Measurements from ENCODE around the gene GSK3B. TPM values are rescaled to one million over a fixed set of nuclear protein-coding genes. Genes with fewer than 3 reads are reported as not detected.

Gene GSK3B
- total and polyA plus RNA-seq, 8 donors, result 6.2 to 59.1 (median 15.6) TPM

DNA sequence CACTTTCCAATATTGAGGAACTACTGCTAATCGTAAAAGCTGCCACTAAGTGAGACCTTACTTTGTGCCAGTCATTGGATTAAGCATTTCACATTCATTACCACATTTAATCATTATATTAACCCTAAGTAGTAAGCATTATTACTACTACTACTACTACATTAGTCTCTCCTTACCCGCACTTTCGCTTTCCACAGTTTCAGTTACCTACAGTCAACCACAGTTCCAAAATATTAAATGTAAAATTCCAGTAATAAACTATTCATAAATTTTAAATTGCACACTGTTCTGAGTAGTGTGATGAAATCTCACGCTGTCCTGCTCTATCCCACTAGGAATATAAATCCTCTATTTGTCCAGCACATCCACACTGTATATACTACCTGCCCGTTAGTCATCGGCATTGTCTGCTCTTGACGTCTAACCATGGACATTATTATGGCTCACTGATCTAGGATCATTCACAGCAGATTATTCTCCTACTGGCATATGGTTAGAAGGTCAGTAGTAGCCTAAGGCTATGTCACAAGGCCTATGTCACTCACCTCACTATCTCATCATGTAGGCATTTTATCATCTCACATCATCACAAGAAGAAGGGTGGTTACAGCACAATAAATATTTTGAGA lies 121.1 kb downstream of the GSK3B start:
- Histone ChIP-seq H3K4me3 (no peak overlapping the region), H3K9me3 (no peaks in the 10 kb centered on the region), H3K4me1 (peaks cover 0 to 5% (median 0%) of the 10 kb centered on the region in 4 donors), H3K27me3 (no peaks in the 10 kb centered on the region), H3K36me3 (no peaks in the 10 kb centered on the region), H3K27ac (no peak overlapping the region)
- DNase-seq, result no peak
- intact Hi-C loops (cut with DNase I; ENCODE audit: low total_unique reads), result no loop called here
- WGBS, 5 donors, result 94 to 98% (median 97%) methylated on average over 7 of the region's 7 CpGs
- no peak for TF ChIP-seq EP300 (IDR thresholded peaks at IDR 0.05)
- TF ChIP-seq CTCF (IDR thresholded peaks at IDR 0.05), result no peak
- no peak for TF ChIP-seq POLR2A (IDR thresholded peaks at IDR 0.05)
- no peak for TF ChIP-seq POLR2AphosphoS5 (IDR thresholded peaks at IDR 0.05)

DNA sequence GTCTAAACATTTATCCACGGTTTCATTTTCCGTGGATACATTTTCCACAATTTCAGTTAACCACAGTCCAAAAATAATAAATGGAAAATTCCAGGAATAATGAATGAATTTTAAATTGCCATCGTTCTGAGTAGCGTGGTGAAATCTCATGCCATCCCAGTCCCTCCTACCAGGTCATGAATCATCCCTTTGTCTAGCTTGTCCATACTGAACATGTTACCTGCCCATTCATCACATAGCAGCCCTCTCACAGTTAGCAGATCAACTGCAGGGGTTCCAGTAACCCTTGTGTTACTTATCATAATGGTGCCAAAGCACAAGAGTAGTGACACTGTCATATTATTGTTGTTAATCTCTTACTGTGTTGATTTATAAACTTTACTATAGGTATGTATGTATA lies 124.5 kb downstream of the GSK3B start:
- no peak for DNase-seq
- Histone ChIP-seq H3K36me3 (no peaks in the 10 kb centered on the region), H3K27me3 (no peaks in the 10 kb centered on the region), H3K4me3 (no peak overlapping the region), H3K9me3 (no peaks in the 10 kb centered on the region), H3K27ac (no peak overlapping the region), H3K4me1 (peaks cover 0 to 19% (median 2%) of the 10 kb centered on the region in 4 donors)
- WGBS, 5 donors, result 92 to 96% (median 94%) methylated on average over 4 of the region's 4 CpGs
- intact Hi-C loops (cut with DNase I; ENCODE audit: low total_unique reads), result no loop called here
- no peak for TF ChIP-seq CTCF (IDR thresholded peaks at IDR 0.05)

GRCh38 chr3:119967353-119968006 lies 126.8 kb downstream of the GSK3B start:
- Histone ChIP-seq H3K36me3 (no peaks in the 10 kb centered on the region), H3K27me3 (no peaks in the 10 kb centered on the region), H3K4me3 (no peak overlapping the region), H3K27ac (no peak overlapping the region), H3K4me1 (peaks cover 0 to 19% (median 0%) of the 10 kb centered on the region in 4 donors), H3K9me3 (peaks cover 0 to 5% (median 0%) of the 10 kb centered on the region in 4 donors)
- 89 to 95% (median 91%) methylated on average over 7 of the region's 7 CpGs for WGBS, 5 donors
- no peak for TF ChIP-seq POLR2A (IDR thresholded peaks at IDR 0.05)
- TF ChIP-seq CTCF (IDR thresholded peaks at IDR 0.05), result no peak
- no peak for TF ChIP-seq EP300 (IDR thresholded peaks at IDR 0.05)
- no peak for TF ChIP-seq POLR2AphosphoS5 (IDR thresholded peaks at IDR 0.05)
- intact Hi-C loops (cut with DNase I; ENCODE audit: low total_unique reads), result no loop called here
- no peak for DNase-seq

GRCh38 chr3:119965692-119966091 lies 128.6 kb downstream of the GSK3B start:
- Histone ChIP-seq H3K9me3 (peaks cover 0 to 5% (median 0%) of the 10 kb centered on the region in 4 donors), H3K27me3 (no peaks in the 10 kb centered on the region), H3K36me3 (no peaks in the 10 kb centered on the region), H3K27ac (no peak overlapping the region), H3K4me1 (peaks cover 0 to 19% (median 0%) of the 10 kb centered on the region in 4 donors), H3K4me3 (no peak overlapping the region)
- TF ChIP-seq EP300 (IDR thresholded peaks at IDR 0.05), result no peak
- no peak for TF ChIP-seq POLR2AphosphoS5 (IDR thresholded peaks at IDR 0.05)
- no peak for TF ChIP-seq POLR2A (IDR thresholded peaks at IDR 0.05)
- TF ChIP-seq CTCF (IDR thresholded peaks at IDR 0.05), result no peak
- intact Hi-C loops (cut with DNase I; ENCODE audit: low total_unique reads), result no loop called here
- no peak for DNase-seq
- WGBS, 5 donors, result 18 to 36% (median 24%) methylated on average over 1 of the region's 1 CpG

Data from stomach (tissue), 9 donors.